ENCODE data around the gene C5orf63. TPM values are rescaled to one million over a fixed set of nuclear protein-coding genes. Genes with fewer than 3 reads are reported as not detected.
"Not testable (repeated sequence)": the region's sequence is repeated elsewhere in the genome, so short reads cannot be mapped to it uniquely, and the experiment has no call there.

The C5orf63 gene
- total RNA-seq, 4 donors from 2014 or later = 0.98 to 2.3 (median 1.6) TPM

DNA sequence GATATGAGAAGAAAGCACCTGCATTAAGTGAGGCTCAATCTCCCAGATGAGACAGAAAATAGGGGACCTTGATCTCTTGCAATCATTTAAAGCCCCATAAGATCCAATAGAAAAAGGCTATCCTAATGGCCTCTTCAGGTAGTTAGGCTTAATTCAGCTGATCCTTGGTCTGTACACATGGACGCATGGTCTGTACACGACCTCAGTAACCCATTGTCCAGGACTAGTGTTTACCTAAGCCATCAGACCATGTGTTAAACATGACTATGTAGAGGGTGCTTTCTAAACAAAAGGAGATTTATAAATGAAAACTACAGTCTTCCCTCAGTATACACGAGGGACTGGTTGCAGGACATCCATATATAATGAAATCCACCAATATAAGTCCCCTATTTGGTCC, 50.5 kb downstream of the C5orf63 start:
- Histone ChIP-seq H3K36me3 (no peaks in the 10 kb centered on the region), H3K9me3 (no peaks in the 10 kb centered on the region), H3K27ac (replicated peaks in 1 of 4) (no peak overlapping the region), H3K4me3 (no peak overlapping the region), H3K27me3 (no peaks in the 10 kb centered on the region), H3K4me1 (no peaks in the 10 kb centered on the region)
- intact Hi-C loops (cut with DNase I) = no loop called here
- TF ChIP-seq POLR2AphosphoS5 (IDR thresholded peaks at IDR 0.05) (no peak), POLR2A (IDR thresholded peaks at IDR 0.05; ENCODE audit: low read depth) (no peak), EP300 (IDR thresholded peaks at IDR 0.05) (no peak)
- TF ChIP-seq, protein P1, sequence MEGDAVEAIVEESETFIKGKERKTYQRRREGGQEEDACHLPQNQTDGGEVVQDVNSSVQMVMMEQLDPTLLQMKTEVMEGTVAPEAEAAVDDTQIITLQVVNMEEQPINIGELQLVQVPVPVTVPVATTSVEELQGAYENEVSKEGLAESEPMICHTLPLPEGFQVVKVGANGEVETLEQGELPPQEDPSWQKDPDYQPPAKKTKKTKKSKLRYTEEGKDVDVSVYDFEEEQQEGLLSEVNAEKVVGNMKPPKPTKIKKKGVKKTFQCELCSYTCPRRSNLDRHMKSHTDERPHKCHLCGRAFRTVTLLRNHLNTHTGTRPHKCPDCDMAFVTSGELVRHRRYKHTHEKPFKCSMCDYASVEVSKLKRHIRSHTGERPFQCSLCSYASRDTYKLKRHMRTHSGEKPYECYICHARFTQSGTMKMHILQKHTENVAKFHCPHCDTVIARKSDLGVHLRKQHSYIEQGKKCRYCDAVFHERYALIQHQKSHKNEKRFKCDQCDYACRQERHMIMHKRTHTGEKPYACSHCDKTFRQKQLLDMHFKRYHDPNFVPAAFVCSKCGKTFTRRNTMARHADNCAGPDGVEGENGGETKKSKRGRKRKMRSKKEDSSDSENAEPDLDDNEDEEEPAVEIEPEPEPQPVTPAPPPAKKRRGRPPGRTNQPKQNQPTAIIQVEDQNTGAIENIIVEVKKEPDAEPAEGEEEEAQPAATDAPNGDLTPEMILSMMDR (IDR thresholded peaks at IDR 0.05) = no peak
- no peak for DNase-seq (ENCODE audit: extremely low spot score)
- WGBS = 95% methylated on average over 3 of the region's 3 CpGs

DNA sequence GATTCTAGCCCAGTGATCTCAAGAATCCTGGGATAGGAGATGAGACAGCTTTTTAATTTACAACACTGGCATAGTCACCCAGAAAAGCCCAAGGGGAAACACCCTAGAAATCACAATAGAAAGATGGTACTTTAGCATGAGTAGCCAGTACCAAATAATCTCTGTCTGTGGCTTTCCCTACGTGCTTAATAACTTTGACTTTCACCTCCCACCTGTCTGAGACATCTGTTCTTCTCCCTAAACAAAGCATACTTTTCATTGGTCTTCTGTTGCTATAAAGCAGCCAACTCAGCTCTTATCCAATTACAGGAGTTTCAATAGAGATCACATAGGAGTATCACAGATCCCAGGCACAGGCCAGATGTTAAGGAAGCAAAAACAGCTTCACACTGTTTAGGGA, 53.4 kb downstream of the C5orf63 start:
- WGBS = 60% methylated on average over 1 of the region's 1 CpG

DNA sequence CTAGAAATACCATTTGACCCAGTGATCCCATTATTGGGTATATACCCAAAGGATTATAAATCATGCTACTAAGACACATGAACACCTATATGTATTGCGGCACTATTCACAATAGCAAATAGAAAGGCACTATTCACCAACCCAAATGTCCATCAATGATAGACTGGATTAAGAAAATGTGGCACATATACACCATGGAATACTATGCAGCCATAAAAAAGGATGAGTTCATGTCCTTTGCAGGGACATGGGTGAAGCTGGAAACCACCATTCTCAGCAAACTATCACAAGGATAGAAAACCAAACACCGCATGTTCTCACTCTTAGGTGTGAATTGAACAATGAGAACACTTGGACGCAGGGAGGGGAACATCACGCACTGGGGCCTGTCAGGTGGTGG, 56.6 kb downstream of the C5orf63 start:
- H3K4me1 ChIP-seq; H3K27me3 ChIP-seq; DNase-seq (ENCODE audit: extremely low spot score); H3K36me3 ChIP-seq; H3K9me3 ChIP-seq; H3K27ac ChIP-seq (replicated peaks in 1 of 4); H3K4me3 ChIP-seq; intact Hi-C loops (cut with DNase I): not testable (repeated sequence)
- 96% methylated on average over 4 of the region's 4 CpGs for WGBS

More for the DNA sequence above, 53.4 kb downstream of the C5orf63 start:
- Histone ChIP-seq H3K27ac (replicated peaks in 1 of 4) (no peak overlapping the region), H3K4me1 (no peaks in the 10 kb centered on the region), H3K27me3 (no peaks in the 10 kb centered on the region), H3K9me3 (no peaks in the 10 kb centered on the region), H3K36me3 (no peaks in the 10 kb centered on the region), H3K4me3 (no peak overlapping the region)
- intact Hi-C loops (cut with DNase I) = no loop called here
- DNase-seq (ENCODE audit: extremely low spot score) = no peak
- TF ChIP-seq POLR2A (IDR thresholded peaks at IDR 0.05; ENCODE audit: low read depth) = no peak

DNA sequence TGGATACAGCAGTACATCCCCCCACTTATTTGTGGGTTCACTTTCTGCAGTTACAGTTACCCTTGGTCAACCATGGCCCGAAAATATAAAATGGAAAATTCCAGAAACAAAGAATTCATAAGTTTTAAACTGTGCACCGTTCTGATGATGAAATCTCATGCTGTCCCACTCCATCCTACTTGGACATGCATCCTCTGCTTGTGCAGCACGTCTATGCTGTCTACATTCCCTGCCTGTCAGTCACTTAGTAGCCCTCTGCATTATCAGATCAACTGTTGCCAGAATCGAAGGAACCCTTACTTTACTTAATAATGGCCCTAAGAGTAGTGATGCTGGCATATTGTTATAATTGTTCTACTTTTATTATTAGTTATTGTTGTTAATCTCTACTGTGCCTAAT, 57.6 kb downstream of the C5orf63 start:
- H3K27ac ChIP-seq (replicated peaks in 1 of 4) = no peak overlapping the region
- no peak overlapping the region for H3K4me3 ChIP-seq
- peaks cover 0 to 10% (median 0%) of the 10 kb centered on the region in 4 donors for H3K4me1 ChIP-seq
- TF ChIP-seq POLR2AphosphoS5 (IDR thresholded peaks at IDR 0.05) = no peak
- H3K36me3 ChIP-seq = no peaks in the 10 kb centered on the region
- H3K27me3 ChIP-seq = no peaks in the 10 kb centered on the region
- 86% methylated on average over 4 of the region's 4 CpGs for WGBS
- no peak for DNase-seq (ENCODE audit: extremely low spot score)
- intact Hi-C loops (cut with DNase I) = no loop called here
- H3K9me3 ChIP-seq = no peaks in the 10 kb centered on the region

DNA sequence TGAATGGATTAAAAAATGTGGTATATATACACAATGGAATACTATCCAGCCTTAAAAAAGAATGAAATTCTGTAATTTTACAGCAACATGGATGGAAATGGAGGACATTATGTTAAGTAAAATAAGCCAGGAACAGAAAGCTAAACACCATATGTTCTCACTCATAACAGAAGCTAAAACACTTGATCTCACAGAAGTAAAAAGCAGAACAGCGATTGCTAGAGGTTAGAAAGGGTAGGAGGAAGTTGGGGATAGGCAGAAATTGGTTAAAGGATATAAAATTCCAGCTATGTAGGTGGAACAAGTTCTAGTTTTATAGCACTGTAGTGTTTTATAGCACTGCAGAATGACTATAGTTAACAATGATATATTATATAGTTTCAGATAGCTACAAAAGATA, 58.7 kb downstream of the C5orf63 start:
- peaks cover 0 to 21% (median 0%) of the 10 kb centered on the region in 4 donors for H3K4me1 ChIP-seq
- H3K9me3 ChIP-seq = no peaks in the 10 kb centered on the region
- WGBS = 40% methylated on average over 1 of the region's 1 CpG
- intact Hi-C loops (cut with DNase I) = no loop called here
- no peak overlapping the region for H3K4me3 ChIP-seq
- no peak overlapping the region for H3K27ac ChIP-seq (replicated peaks in 1 of 4)
- no peaks in the 10 kb centered on the region for H3K36me3 ChIP-seq
- no peaks in the 10 kb centered on the region for H3K27me3 ChIP-seq
- no peak for DNase-seq (ENCODE audit: extremely low spot score)
- TF ChIP-seq POLR2A (IDR thresholded peaks at IDR 0.05; ENCODE audit: low read depth) (no peak), POLR2AphosphoS5 (IDR thresholded peaks at IDR 0.05) (no peak), EP300 (IDR thresholded peaks at IDR 0.05) (no peak)
- TF ChIP-seq, protein P1 (IDR thresholded peaks at IDR 0.05) = no peak

DNA sequence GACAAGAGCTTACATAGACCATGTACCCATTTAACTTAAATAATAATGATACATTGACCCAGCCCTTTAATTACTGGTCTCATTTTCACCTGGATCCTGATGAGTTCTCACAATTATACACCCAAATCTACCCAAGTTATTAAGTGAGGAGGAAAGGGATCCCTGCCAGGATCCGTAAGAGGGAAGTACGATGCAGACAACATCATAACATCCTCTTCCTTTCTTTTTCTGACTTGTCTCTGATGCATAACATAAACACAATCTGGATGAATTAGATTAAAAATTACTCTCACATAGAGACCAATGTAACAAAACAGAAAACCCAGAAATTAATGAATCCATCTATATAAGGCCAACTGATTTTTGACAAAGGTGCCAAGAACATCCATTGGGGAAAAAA, 59.9 kb downstream of the C5orf63 start:
- peaks cover 0 to 33% (median 0%) of the 10 kb centered on the region in 4 donors for H3K4me1 ChIP-seq
- H3K27me3 ChIP-seq = no peaks in the 10 kb centered on the region
- H3K36me3 ChIP-seq = no peaks in the 10 kb centered on the region
- TF ChIP-seq, protein P1 (IDR thresholded peaks at IDR 0.05) = no peak
- TF ChIP-seq POLR2A (IDR thresholded peaks at IDR 0.05; ENCODE audit: low read depth) = no peak
- no peak for TF ChIP-seq POLR2AphosphoS5 (IDR thresholded peaks at IDR 0.05)
- H3K9me3 ChIP-seq = no peaks in the 10 kb centered on the region
- no peak for DNase-seq (ENCODE audit: extremely low spot score)
- H3K4me3 ChIP-seq = no peak overlapping the region
- intact Hi-C loops (cut with DNase I) = no loop called here
- H3K27ac ChIP-seq (replicated peaks in 1 of 4) = no peak overlapping the region
- WGBS = 71% methylated on average over 2 of the region's 2 CpGs
